ENCODE measurements around the gene BNIP5.

Gene BNIP5, protein sequence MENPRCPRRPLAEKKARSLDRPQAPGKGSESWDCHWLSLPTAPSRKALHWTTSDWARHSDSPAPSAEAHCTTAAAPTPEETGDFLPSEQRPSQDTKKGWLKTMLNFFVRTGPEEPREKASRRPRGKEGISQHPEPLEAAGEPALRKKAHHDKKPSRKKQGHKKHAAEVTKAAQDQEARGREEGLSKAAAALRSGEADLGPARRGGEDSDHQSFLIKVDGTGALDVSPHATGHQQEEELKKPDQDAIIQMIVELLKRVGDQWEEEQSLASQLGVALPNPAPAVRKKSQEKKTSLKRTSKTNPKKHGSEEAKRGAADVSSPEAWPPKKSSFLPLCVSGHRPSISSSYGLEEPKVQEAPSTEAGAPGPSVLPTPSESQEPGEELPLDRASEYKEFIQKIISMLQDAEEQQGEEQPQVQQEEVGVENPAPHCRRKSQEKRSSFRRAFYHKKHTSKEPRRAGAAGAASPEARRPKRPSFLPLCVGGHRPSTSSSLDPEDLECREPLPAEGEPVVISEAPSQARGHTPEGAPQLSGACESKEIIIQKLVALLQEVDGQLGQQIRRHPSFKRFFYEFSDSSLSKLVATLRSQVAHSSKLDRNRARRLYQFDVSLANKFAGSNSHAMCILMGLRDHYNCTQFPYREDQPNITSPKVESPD

DNA sequence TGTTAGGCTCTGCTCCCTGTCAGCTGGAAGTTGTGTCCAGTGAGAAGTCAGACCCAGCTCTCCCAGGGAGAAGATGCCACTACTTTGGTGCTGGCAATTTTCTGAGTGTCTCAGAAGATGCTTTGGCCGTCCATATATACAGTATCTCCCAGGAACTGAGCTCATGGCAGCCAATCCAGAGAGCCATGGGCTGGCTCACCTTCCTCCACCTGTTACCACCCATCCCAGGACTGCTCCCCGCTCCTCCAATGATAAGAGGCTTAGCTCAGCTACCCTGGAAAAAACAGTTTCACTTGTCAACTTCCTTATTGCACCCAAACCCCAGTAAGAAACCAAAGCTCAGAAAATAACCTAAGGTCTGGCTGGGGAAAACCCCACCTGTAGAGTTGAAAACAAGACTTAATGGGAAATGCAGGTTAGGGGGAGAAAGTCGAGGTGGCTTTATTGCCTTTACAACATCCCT lies at the start of gene BNIP5:
Gene BNIP5 (minus strand): TSS at position 110 of the 463 bp plus-strand sequence. CDS start 6,198 bp downstream, outside the sequence.
- no peak for DNase-seq (ENCODE audit: low read depth in 2 of 2)

DNA sequence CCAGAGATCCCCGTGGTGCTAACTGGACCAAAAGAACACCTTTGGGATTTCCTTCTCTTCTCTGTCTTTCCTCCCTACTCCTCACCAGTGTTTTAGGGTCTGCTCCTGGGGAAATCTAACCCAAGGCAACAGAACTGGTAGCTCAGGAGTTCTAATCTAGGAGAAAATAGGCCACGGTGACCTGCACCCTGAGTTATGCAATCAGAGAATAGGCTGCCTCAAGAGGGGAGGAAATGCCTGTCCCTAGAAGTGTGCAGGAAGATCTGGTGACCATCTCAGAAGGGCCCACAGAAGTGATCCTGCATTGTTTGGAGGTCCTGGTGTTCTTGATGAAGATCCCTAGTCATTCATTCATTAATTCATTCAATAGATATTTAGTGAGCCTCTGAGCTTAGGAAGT lies 47.4 kb upstream of the BNIP5 start:
- no peak for DNase-seq (ENCODE audit: low read depth in 2 of 2)

DNA sequence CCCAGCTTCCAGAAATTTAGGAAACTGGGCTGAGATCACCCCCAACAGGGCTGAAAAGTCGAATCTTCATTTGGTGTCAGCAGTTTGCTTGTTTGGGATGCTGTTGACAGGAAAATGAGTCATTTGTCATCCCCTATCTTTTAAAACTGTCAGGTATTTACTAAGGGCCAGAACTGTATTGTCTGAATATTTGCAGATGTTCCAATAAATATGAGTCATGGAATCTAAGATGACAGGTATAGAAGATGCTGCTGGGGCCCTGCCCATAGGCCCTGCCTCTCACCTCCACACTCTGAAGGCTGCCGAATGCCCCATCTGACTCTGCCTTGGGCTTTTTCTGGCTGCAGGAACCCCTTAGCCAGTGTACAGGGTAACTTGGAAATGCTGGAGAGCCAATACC lies 46.9 kb upstream of the BNIP5 start:
- DNase-seq (ENCODE audit: low read depth in 2 of 2): no peak

DNA sequence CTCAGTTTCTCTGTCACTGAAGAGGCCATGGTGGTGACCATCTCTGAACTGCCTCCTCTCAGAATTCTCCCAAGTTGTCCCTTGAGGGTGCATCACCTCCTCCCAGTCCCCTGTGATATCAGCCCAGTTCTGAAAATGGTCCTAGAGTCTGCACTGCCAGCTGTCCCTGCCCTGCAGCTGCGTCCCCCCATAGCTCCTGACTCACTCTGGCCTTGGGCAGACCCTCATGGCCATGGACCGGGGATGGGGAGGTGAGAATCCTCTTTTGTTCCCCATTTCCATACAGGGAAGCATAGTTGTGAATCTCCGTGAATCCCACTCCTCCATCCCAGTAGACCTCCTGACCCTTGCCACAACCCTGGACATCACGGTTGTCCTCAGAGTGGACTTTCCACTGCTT lies 46.3 kb upstream of the BNIP5 start:
- DNase-seq (ENCODE audit: low read depth in 2 of 2): no peak

DNA sequence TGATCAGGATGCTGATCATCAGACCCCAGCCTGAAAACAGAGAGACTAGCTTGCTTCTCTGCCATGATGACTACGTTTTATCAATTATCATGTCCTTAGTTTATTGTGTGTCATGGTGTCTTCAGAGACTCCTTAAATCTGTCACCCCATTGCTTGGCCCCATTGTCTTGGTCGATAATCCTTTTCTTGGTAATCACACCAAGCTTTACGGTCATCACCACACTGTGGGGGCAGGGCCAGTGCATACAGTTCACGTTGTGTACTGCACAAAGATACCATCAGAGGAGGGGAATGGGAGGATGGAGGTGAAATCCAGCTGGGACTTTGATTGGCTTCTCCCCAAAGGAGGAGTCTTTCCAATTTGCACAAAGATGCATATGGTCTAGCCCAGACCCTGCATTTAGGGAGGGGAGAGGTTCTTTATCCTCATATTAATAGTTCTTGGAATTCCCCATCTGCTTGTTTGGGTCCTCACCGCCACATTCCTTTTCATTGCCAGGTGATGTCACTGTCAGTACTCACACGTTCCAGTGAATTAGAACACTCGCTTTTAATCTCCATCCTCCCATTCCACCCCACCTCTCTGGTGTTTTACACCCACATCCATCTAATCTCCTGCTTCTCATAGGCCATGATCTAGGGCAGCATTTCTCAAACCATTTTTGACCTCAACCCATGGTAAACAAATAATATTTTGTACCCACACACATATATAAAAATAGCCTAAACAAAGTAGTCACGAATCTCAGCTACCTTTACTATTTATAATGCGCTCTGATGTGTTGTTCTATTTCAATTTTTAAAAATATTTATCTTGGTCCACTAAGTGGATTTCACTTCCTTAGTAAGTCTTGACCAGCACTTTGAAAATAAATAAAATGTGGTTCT lies 45.1 kb upstream of the BNIP5 start:
- no peak for DNase-seq (ENCODE audit: low read depth in 2 of 2)

DNA sequence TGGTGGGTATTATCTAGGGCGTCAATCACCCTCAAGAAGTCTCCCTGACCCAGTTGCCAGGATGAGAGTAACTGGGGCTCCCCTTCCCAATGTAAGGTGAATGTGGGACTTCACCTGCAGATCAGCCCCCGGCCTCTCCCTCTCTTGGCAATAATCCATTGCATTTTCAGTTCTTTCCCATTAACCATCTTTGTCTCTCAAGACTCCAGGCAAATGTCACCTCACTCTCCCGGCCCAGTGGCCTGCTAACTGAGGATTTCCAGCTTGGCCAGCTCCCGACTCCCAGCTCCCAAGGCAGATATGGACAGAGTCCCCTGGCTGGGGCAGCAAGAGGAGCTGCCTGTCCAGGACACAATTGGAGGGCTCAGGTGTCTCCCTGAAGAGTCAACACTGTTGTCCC lies 43.5 kb upstream of the BNIP5 start:
- DNase-seq (ENCODE audit: low read depth in 2 of 2): no peak

DNA sequence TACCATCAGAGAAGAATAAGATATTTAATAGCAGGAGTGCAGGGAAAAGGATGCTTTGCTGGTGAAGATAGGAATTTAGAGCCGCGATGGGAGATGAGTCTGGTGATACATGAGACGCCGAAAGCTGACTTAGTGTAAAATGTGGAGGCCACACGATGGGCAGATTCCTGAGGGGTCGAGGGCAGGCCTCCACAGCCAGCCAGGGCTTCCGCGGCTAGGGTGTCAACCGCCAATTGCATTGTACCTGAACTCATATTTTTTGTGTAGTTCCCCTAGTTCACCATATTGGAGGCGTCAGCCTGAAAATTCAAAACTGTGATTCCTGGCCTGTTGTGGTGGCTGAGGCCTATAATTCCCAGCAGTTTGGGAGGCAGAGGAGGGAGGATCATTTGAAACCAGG lies 42.2 kb upstream of the BNIP5 start:
- DNase-seq (ENCODE audit: low read depth in 2 of 2): no peak

DNA sequence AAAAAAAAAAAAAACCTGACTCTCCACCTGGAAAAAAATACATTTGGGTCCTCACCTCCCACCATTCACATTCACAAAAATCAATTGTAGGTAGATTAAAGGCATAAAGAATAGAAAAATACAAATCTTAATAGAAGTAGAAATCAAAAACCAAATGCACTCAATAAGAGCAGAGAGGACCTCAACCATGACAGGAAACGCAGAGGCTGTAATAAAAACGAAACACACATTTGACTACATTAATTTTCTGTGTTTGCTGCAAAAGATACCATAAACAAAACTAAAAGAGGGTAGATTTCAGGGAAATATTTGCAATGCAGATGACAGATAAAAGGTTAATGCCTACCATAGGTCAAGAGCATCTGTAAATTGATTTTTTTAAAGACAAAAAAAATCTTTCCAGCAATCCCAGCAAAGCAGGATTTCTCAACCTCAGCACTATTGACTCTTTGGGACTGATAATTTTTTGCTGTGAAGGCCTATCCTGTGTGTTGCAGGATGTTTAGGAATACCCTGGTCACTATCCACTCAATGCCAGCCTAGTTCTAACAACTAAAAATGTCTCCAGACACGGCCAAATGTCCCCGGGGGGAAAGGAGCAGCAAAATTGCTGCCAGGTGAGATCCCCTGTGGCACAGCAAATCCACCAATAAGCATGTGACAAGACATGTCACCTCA lies 41.7 kb upstream of the BNIP5 start:
- DNase-seq (ENCODE audit: low read depth in 2 of 2): no peak

DNA sequence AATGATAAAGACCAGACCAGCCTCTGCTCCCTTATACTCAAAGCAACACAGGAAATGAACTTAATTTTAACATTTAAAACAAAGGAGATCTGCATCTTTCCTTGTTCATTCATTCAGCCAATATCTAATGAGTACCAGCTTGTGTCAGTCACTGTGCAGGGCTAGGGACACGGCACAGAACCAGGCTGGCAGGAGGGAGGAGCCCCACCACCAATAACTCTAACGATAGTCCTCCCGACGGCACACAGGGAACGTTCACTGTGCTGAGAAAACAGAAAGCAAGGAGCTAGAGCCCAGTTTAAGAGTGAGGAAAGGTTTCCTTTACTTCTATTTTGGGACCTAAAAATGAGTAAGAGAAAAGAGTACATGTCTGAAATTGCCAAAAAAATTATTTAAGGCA lies 40.9 kb upstream of the BNIP5 start:
- no peak for DNase-seq (ENCODE audit: low read depth in 2 of 2)

DNA sequence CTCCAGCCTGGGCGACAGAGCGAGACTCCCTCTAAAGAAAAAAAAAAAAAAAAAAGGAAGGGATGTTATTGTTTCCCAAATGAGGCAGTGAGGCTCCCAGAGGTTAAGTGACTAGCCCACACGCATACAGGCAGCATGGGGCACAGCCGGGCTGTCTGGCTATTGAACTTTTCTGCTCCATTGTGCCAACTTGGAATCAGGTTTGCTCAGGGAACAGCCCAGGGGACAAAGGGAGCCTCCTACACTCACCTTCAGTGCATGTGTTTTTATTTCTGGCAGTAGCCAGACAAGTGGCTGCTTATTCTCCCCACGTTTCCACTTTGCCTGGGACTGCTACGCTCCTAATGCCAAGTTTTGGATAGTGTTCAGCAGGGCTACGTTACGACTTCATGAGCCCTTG lies 40.1 kb upstream of the BNIP5 start:
- DNase-seq (ENCODE audit: low read depth in 2 of 2): no peak

DNA sequence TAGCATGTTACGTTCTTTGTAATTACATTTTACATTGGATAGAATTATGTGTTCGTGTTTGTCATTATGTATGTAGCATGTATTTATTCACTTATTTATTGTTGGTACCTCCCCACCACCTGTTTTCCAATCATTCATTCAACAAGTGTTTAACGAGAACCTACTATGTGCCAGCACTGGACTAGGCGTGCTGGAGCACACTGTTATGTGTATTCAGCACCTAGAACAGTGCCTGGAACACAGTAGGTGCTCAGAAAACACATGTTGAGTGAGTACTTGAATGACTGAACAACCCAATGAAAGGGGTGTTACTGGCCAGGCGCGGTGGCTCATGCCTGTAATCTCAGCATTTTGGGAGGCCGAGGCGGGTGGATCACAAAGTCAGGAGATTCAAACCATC lies 39.5 kb upstream of the BNIP5 start:
- DNase-seq (ENCODE audit: low read depth in 2 of 2): no peak

DNA sequence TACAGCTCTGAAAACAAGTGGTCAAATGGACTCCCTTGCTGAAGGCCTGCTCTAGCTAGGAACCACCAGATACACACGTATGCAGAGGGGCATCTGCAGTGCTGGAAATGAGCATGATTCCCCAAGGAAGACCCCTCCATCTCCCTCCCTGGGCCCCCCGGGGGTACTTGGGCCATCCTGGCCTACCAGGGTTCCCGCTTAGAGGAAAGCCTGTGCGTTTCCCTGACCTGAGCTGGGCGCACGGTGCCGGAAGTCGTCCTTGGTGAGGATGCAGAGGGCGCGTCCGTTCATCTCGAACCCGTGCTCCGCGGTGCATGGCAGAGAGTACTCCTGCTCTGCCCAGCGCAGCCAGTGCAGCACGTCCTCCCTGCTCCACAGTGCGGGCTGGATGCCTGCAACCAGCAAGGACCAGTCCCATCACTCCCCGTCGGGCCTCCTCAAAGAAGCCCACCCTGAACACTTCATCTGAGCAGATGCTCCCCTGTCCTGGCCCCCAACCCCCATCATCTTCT lies 39.0 kb upstream of the BNIP5 start:
- no peak for DNase-seq (ENCODE audit: low read depth in 2 of 2)

DNA sequence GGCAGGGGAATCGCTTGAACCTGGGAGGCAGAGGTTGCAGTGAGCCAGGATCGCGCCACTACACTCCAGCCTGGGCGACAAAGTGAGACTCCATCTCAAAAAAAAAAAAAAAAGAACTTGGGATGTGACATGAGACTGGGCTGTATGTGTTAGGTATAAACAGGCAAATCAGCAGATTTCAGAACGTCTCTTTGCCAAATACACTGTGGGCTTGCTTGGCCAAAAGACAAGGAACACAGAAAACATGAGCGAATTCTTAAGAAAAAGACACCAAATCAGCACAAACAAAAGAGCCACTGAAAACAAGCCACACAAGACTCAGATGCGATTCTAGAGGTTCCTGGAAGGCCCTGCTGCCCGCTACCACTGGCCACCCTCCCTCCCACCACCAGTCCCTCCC lies 38.3 kb upstream of the BNIP5 start:
- no peak for DNase-seq (ENCODE audit: low read depth in 2 of 2)

DNA sequence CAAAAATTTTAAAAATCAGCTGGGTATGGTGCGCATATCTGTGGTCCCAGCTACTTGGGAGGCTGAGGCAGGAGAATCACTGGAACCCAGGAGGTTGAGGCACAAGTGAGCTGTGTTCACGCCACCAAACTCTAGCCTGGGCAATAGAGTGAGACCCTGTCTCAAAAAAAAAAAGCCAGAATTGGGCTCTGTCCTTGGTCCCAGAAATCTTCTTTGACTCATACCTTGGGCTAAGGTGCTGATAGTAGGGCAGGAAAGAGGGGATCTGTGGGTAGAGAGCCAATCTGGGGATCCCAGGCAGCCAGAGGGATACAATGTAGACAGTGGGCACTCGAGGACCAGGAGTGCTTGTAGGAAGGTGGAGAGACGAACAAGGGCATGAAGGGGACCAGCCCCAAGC lies 37.5 kb upstream of the BNIP5 start:
- DNase-seq (ENCODE audit: low read depth in 2 of 2): no peak

DNA sequence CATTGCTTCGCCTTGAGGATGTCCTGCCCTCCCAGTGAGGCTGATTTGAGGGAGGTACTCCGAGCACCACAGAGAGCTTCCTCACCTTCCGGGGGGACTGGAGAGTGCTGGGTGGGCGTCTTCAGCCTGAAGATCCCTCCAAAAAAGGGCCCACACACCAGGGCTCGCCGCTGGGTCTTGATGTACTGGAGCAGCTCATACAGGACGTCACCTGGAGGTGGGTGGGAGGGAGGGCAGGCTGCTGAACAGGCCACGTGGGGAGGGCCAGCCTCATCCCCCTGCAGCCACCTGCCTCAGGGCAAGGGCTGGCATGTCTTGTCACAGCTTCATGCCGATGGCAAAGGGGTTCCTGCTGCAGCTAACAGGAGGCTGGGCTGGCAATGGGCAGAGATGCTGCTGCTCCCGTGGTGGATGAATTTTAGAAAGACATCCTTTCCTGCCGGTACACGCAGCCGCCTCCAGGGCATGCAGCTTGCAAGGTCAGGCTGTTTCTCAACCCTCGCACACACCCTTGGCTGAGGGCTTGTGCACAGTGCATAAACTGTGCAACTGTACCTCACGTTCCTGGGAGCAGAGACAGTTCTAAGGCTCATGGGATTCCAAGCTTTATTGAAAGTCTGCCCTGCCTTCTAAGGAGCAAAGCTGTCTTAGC lies 36.8 kb upstream of the BNIP5 start:
- DNase-seq (ENCODE audit: low read depth in 2 of 2): no peak

DNA sequence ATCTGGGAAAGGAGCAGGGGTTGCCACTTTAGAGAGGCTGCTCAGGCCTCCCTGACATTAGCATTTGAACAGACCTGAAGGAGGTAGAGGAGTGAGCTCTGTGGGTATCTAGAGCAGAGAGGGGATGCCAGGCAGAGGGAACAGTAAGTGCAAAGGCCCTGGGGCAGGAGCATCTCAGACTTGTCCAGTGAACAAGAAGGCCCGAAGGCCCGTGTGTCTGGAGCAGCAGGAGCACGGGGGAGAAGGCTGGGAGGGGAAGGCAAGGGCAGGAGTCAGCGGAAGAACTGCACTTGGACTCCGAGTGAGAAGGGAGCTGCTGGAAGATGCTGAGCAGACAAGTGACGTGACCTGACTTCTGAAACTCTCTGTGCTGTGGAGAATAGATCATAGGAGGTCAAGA lies 35.4 kb upstream of the BNIP5 start:
- no peak for DNase-seq (ENCODE audit: low read depth in 2 of 2)

DNA sequence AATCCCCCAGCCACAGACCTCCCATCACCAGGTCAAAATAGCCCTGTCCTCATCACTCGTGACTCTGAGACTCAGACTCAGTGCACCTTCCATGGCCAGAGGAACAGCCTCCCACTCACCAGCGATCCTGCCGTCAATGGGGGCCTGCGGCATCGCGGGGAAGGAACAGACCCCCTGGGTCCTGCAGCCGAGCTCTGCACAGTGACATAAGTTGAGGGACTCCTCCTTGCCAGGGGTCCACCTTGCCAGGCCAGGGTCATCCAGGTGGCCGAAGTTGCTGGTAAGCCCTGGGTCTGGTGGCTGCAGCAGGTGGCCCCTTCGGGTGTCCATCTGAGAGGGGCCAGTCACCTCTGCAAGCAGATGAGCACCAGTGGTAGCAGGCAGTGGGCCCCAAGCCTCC lies 34.5 kb upstream of the BNIP5 start:
- no peak for DNase-seq (ENCODE audit: low read depth in 2 of 2)

DNA sequence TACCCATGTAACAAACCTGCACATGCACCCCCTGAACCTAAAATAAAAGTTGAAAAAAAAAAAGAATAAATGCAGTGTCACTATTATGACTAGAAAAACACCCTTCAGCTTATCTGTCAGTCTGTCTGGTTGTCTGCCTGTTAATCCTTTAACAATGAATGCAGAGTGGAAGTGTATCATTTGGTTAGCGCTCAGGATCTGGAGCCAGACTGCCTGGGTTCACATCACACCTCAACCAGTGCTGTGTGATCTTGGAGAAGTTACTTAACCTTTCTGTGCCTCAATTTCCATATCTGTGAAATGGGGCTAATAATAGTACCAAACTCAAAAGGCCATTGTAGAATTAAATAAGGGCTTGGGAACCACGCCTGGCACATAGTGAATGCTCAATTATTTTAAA lies 34.0 kb upstream of the BNIP5 start:
- DNase-seq (ENCODE audit: low read depth in 2 of 2): no peak

DNA sequence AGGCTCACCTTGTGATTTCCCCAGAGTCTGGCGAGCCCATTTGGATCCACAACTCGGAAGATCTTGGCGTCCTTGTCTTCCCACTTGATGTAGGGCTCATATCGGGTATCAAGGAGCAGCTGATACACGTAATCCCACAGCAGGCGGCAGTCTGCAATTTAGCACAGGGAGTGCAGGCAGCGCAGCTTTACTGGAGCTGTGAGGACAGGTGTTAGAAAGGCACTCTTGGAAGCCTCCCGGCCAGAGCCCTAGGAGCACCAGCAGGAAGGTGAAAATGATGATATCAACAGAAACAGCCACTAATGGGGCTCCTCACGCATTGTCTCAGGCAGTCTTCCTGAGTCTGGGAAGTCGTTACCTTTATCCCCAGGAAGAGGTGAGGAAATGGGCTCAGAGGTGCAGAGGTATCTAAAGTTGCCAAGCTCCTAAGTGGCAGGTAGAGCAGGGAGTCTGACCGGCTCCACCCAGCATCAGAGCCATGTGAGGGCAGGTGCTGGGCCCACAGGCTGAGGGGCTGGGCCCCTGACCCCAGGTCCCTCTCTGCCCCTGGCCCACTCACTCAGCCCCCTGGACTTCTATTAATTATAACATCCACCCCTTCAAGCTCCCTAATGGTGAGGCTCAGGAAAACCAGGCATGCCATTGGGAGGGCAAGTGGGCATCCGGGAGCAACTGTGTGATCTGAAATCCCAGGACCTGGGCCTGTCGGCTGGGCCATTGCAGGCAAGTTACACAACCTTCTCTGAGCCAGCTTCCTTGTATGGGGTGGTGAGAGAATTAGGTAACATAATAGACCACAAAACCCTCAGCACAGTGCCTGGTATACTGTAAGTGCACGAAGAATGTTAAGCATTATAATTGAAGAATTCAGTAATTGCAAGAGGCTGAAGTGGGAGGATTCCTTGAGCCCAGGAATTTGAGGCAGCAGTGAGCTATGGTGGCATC lies 32.5 kb upstream of the BNIP5 start:
- no peak for DNase-seq (ENCODE audit: low read depth in 2 of 2)

DNA sequence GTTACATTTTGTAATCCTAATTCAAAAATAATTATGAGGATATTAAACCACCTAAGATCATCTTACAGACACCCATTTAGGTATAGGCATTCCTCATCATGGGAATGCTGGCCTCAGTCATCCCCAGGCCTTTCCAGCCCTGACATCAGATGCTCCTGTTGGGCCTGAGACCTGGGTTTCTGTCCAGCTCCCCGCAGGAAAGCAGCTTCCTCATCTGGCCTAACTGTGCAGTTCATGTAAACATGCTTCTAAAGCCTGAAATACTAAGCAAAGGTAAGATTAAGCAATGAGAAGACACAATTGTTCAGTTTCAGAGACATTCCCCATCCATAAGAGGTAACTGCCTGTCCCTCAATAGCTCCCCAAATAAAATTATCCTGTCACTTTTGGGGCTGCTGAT lies 31.7 kb upstream of the BNIP5 start:
- DNase-seq (ENCODE audit: low read depth in 2 of 2): no peak

Measured in stimulated activated CD8-positive, alpha-beta memory T cell treated with anti-CD3 and anti-CD28 coated beads, Interleukin-15, amount 100 ng/mL, for 48 hours (primary cell).